Neuronal stem cell (in vitro differentiated cells): ENCODE measurements around the gene GPAM.
"Not testable (repeated sequence)": the region's sequence is repeated elsewhere in the genome, so short reads cannot be mapped to it uniquely, and the experiment has no call there.

ENCODE experiments used
- DNase-seq: peaks from one replicate; pipeline ENCODE4 v3.0.0-alpha.2; 2013; ENCODE audit warnings: low spot score
- H2AFZ ChIP-seq: one replicate; pipeline ENCODE4 v1.6.1; 2013; ENCODE audit warnings: mild to moderate bottlenecking, low read length, inconsistent platforms
- H2AK5ac ChIP-seq: 2 replicates; pipeline ENCODE4 v1.6.1; 2013; ENCODE audit warnings: low read depth, mild to moderate bottlenecking, inconsistent platforms, low read length, moderate library complexity, mixed read lengths
- H2BK120ac ChIP-seq: 2 replicates; pipeline ENCODE4 v1.6.1; 2013; ENCODE audit warnings: low read depth, mild to moderate bottlenecking, inconsistent platforms, low read length, moderate library complexity, mixed read lengths
- H2BK12ac ChIP-seq: one replicate; pipeline ENCODE4 v1.6.1; 2013; ENCODE audit warnings: low read length, inconsistent platforms
- H2BK15ac ChIP-seq: 2 replicates; pipeline ENCODE4 v1.6.1; 2013; ENCODE audit warnings: mild to moderate bottlenecking, low read length, inconsistent platforms, mixed read lengths
- H2BK5ac ChIP-seq: one replicate; pipeline ENCODE4 v1.6.1; 2013; ENCODE audit warnings: inconsistent platforms, mild to moderate bottlenecking, low read length, moderate library complexity
- H3K14ac ChIP-seq: one replicate; pipeline ENCODE4 v1.6.1; 2013; ENCODE audit warnings: low read length, inconsistent platforms
- H3K18ac ChIP-seq: 2 replicates; pipeline ENCODE4 v1.6.1; 2013; ENCODE audit warnings: low read length, inconsistent platforms
- H3K23ac ChIP-seq: 2 replicates; pipeline ENCODE4 v1.6.1; 2013; ENCODE audit warnings: low read depth, mild to moderate bottlenecking, mixed read lengths, low read length, inconsistent platforms; ENCODE audit not compliant: poor library complexity
- H3K27ac ChIP-seq: replicated peaks from 3 replicates; pipeline ENCODE4 v1.5.1; 2013; ENCODE audit warnings: low read length, inconsistent platforms
- H3K27me3 ChIP-seq, 3 experiments: 2 replicates each; pipeline ENCODE4 v1.6.1; 2013; ENCODE audit warnings: low read length in 3 of 3, mild to moderate bottlenecking in 2 of 3, inconsistent platforms in 1 of 3, low read depth in 1 of 3, mixed read lengths in 1 of 3, moderate library complexity in 1 of 3; ENCODE audit not compliant: control insufficient read depth in 3 of 3, insufficient read depth in 3 of 3
- H3K36me3 ChIP-seq, 2 donors: replicated peaks in 1 of 2; 2 replicates each; pipeline ENCODE4 v1.6.1; 2013; ENCODE audit warnings: low read length in 2 of 2; ENCODE audit not compliant: control insufficient read depth in 2 of 2, insufficient read depth in 2 of 2
- H3K4ac ChIP-seq: 2 replicates; pipeline ENCODE4 v1.6.1; 2013; ENCODE audit warnings: inconsistent platforms, mild to moderate bottlenecking, low read length, moderate library complexity
- H3K4me1 ChIP-seq, 2 donors: 1 replicate in 1 of 2; 2 replicates in 1 of 2; pipeline ENCODE4 v1.6.1; 2013; ENCODE audit warnings: low read length in 2 of 2, low read depth in 1 of 2; ENCODE audit not compliant: control insufficient read depth in 2 of 2, insufficient read depth in 1 of 2
- H3K4me2 ChIP-seq: one replicate; pipeline ENCODE4 v1.6.1; 2013; ENCODE audit warnings: mild to moderate bottlenecking, low read length, inconsistent platforms; ENCODE audit not compliant: insufficient read depth, poor library complexity, severe bottlenecking
- H3K4me3 ChIP-seq, 2 donors: 2 replicates each; pipeline ENCODE4 v1.5.1; 2013; ENCODE audit warnings: low read length in 2 of 2, mild to moderate bottlenecking in 2 of 2, inconsistent platforms in 1 of 2, moderate library complexity in 1 of 2
- H3K79me1 ChIP-seq: one replicate; pipeline ENCODE4 v1.6.1; 2013; ENCODE audit warnings: low read depth, mild to moderate bottlenecking, inconsistent platforms, low read length, moderate library complexity
- H3K9ac ChIP-seq: one replicate; pipeline ENCODE4 v1.6.1; 2013; ENCODE audit warnings: mild to moderate bottlenecking, low read depth, low read length, inconsistent platforms; ENCODE audit not compliant: poor library complexity
- H3K9me3 ChIP-seq, 2 donors: replicated peaks in 1 of 2; 2 replicates each; pipeline versions ENCODE3 to v1.6.1; 2013; ENCODE audit warnings: low read length in 2 of 2, mild to moderate bottlenecking in 2 of 2, inconsistent platforms in 1 of 2, low read depth in 1 of 2, mixed read lengths in 1 of 2, moderate library complexity in 1 of 2; ENCODE audit not compliant: control insufficient read depth in 2 of 2, insufficient read depth in 1 of 2
- H4K8ac ChIP-seq: one replicate; pipeline ENCODE4 v1.6.1; 2013; ENCODE audit warnings: low read depth, mild to moderate bottlenecking, inconsistent platforms, low read length, moderate library complexity
- H4K91ac ChIP-seq: one replicate; pipeline ENCODE4 v1.6.1; 2013; ENCODE audit warnings: low read length, low read depth, mild to moderate bottlenecking, inconsistent platforms; ENCODE audit not compliant: poor library complexity
- WGBS, 2 donors: extraction: QIAGEN DNeasy Blood & Tissue Kit; methylation state at CpG; one replicate each; pipeline ENCODE4 v1.1.7; 2013; ENCODE audit warnings: missing lambda C conversion rate in 2 of 2, mixed read lengths in 1 of 2; ENCODE audit not compliant: insufficient read length in 2 of 2, insufficient replicate concordance in 1 of 2; ENCODE audit errors: extremely low coverage in 2 of 2; 5-methylcytosine and 5-hydroxymethylcytosine counted together

The GPAM gene

DNA sequence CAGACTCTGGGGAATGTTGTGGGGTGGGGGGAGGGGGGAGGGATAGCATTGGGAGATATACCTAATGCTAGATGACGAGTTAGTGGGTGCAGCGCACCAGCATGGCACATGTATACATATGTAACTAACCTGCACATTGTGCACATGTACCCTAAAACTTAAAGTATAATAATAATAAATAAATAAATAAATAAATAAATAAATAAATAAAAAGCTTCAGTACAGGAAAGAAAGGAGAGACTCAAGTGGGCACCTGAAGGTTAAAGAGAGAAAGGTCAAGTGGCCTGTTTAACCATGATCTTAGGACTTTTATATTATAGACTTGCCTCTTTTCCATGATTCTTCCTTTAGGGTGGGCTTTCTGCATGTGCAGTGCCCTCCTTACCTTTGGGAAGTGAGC, 73.8 kb downstream of the GPAM start:
- not testable (repeated sequence) for H2BK12ac ChIP-seq, H3K14ac ChIP-seq, H3K4ac ChIP-seq, H3K9ac ChIP-seq, H3K4me1 ChIP-seq, H3K23ac ChIP-seq, H3K27ac ChIP-seq, H4K91ac ChIP-seq, H2BK15ac ChIP-seq, H2BK120ac ChIP-seq, H3K18ac ChIP-seq, H3K9me3 ChIP-seq, H3K4me3 ChIP-seq, H3K27me3 ChIP-seq, H3K79me1 ChIP-seq, H2BK5ac ChIP-seq, H4K8ac ChIP-seq, DNase-seq, H2AK5ac ChIP-seq, H3K4me2 ChIP-seq, H2AFZ ChIP-seq, H3K36me3 ChIP-seq
- WGBS, 2 donors: no CpG with 5 or more reads among the region's 2 CpGs
